ENCODE data around the gene WDFY4.

The WDFY4 gene

DNA sequence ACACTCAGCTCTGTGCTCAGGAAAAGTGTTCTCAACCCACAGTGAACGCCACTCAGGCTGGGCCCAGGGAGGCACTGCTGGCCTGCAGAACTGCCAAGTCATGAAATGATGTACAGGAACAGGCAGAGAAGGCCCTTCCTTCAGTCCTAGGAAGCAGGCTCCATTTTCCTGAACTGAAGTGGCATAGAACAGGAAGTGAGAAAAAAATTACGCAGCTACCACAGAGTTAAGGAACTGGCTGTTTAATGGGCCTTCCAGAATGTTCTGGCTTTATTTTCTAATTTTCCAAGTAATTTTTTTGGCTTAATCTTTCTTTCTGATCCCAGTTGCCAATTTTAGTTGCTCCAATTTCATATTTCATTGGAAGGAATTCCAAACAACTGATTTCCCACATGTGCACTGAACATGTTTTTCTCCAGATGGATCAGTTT, 215.7 kb downstream of the WDFY4 start:
- Histone ChIP-seq H3K4me2 (no peak overlapping the region), H3K9ac (no peak overlapping the region), H3K4me3 (IDR thresholded peaks at IDR 0.05; ENCODE audit: insufficient read depth, low read depth, low read length) (no peak overlapping the region), H3K36me3 (ENCODE audit: insufficient read depth) (no peaks in the 10 kb centered on the region), H3K79me2 (ENCODE audit: insufficient read depth, low read depth) (no peaks in the 10 kb centered on the region), H4K20me1 (ENCODE audit: insufficient read depth) (no peaks in the 10 kb centered on the region), H3K27me3 (ENCODE audit: insufficient read depth, low read depth) (no peaks in the 10 kb centered on the region), H3K4me1 (ENCODE audit: low read depth, poor library complexity, severe bottlenecking) (no peaks in the 10 kb centered on the region), H2AFZ (ENCODE audit: low read depth) (no peak overlapping the region), H3K27ac (no peak overlapping the region)
- TF ChIP-seq, protein P1, sequence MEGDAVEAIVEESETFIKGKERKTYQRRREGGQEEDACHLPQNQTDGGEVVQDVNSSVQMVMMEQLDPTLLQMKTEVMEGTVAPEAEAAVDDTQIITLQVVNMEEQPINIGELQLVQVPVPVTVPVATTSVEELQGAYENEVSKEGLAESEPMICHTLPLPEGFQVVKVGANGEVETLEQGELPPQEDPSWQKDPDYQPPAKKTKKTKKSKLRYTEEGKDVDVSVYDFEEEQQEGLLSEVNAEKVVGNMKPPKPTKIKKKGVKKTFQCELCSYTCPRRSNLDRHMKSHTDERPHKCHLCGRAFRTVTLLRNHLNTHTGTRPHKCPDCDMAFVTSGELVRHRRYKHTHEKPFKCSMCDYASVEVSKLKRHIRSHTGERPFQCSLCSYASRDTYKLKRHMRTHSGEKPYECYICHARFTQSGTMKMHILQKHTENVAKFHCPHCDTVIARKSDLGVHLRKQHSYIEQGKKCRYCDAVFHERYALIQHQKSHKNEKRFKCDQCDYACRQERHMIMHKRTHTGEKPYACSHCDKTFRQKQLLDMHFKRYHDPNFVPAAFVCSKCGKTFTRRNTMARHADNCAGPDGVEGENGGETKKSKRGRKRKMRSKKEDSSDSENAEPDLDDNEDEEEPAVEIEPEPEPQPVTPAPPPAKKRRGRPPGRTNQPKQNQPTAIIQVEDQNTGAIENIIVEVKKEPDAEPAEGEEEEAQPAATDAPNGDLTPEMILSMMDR (conservative IDR thresholded peaks at IDR 0.05; ENCODE audit: low read depth, low read length) = no peak

DNA sequence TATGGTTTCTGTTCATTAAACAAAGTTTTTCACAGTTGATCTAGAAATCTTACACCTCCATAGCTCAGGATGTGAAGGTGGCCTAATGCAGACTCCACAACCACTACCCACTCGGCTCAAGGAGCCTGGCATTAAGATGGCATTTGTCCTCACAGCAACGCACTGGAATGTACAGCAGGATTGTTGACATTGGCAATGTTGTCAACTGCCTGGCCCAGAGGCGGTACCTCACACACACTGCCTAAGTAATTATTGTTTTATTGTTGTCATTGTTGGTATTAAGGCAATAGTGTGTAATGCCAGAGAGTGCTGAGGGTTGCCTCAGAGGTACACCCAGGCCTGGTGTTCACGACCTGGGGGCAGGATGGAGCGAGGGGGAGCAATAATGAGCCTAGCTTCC, 216.6 kb downstream of the WDFY4 start:
- no peaks in the 10 kb centered on the region for H4K20me1 ChIP-seq (ENCODE audit: insufficient read depth)

DNA sequence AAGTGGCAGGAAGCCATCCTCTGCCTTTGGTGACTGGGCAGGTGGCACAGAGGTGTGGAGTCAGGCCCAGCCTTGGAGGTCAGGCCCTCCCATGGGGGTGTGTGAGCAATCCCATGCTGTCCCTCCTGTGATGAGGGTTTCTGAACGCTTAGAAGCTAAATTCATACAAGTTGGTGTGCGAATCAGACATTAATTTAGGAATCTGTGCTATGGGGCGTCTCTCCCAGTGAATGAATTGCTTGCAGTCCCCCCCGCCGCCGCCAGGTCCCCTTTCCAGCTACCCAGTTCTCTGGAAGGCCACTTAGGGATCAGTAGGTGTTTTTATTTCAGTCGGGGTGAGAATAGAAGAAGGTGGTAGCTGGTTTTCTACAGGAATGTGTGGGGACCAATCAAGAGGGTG, 217.4 kb downstream of the WDFY4 start:
- TF ChIP-seq, protein P1 (conservative IDR thresholded peaks at IDR 0.05; ENCODE audit: low read depth, low read length) = no peak
- H3K79me2 ChIP-seq (ENCODE audit: insufficient read depth, low read depth) = no peaks in the 10 kb centered on the region
- no peak overlapping the region for H3K4me3 ChIP-seq (IDR thresholded peaks at IDR 0.05; ENCODE audit: insufficient read depth, low read depth, low read length)
- no peak overlapping the region for H2AFZ ChIP-seq (ENCODE audit: low read depth)
- H3K4me2 ChIP-seq = no peak overlapping the region
- no peaks in the 10 kb centered on the region for H3K27me3 ChIP-seq (ENCODE audit: insufficient read depth, low read depth)
- H3K27ac ChIP-seq = no peak overlapping the region
- H3K36me3 ChIP-seq (ENCODE audit: insufficient read depth) = no peaks in the 10 kb centered on the region
- H3K4me1 ChIP-seq (ENCODE audit: low read depth, poor library complexity, severe bottlenecking) = no peaks in the 10 kb centered on the region
- H4K20me1 ChIP-seq (ENCODE audit: insufficient read depth) = no peaks in the 10 kb centered on the region
- H3K9ac ChIP-seq = no peak overlapping the region

More for the DNA sequence above, 216.6 kb downstream of the WDFY4 start:
- Histone ChIP-seq H3K36me3 (ENCODE audit: insufficient read depth) (no peaks in the 10 kb centered on the region), H3K4me3 (IDR thresholded peaks at IDR 0.05; ENCODE audit: insufficient read depth, low read depth, low read length) (no peak overlapping the region), H3K27me3 (ENCODE audit: insufficient read depth, low read depth) (no peaks in the 10 kb centered on the region), H3K4me2 (no peak overlapping the region), H3K4me1 (ENCODE audit: low read depth, poor library complexity, severe bottlenecking) (no peaks in the 10 kb centered on the region), H2AFZ (ENCODE audit: low read depth) (no peak overlapping the region), H3K9ac (no peak overlapping the region), H3K79me2 (ENCODE audit: insufficient read depth, low read depth) (no peaks in the 10 kb centered on the region), H3K27ac (no peak overlapping the region)
- TF ChIP-seq, protein P1 (conservative IDR thresholded peaks at IDR 0.05; ENCODE audit: low read depth, low read length) = no peak

DNA sequence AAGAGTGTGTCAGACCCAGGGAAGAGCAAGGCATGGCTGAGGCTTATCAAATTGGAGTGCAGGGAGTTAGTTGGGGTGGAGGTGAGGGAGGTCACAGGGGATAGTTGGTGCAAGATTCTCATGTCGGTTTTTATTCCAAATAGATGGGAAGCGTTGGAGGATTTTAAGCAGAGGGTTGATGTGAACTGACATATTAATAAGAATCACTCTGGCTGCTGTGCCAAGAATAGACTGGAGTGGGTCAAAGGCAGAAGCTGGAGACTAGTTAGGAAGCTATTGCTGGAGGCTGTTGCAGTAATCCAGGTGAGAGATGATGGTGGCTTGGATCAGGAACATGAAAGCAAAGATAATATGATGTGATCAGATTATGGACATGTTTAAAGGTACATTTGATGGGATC, 218.5 kb downstream of the WDFY4 start:
- H3K27ac ChIP-seq = no peak overlapping the region
- no peak overlapping the region for H3K9ac ChIP-seq
- no peak overlapping the region for H2AFZ ChIP-seq (ENCODE audit: low read depth)
- H3K4me3 ChIP-seq (IDR thresholded peaks at IDR 0.05; ENCODE audit: insufficient read depth, low read depth, low read length) = no peak overlapping the region
- no peaks in the 10 kb centered on the region for H3K27me3 ChIP-seq (ENCODE audit: insufficient read depth, low read depth)
- no peaks in the 10 kb centered on the region for H3K36me3 ChIP-seq (ENCODE audit: insufficient read depth)
- no peaks in the 10 kb centered on the region for H4K20me1 ChIP-seq (ENCODE audit: insufficient read depth)
- H3K79me2 ChIP-seq (ENCODE audit: insufficient read depth, low read depth) = no peaks in the 10 kb centered on the region
- H3K4me1 ChIP-seq (ENCODE audit: low read depth, poor library complexity, severe bottlenecking) = no peaks in the 10 kb centered on the region
- H3K4me2 ChIP-seq = no peak overlapping the region
- TF ChIP-seq, protein P1 (conservative IDR thresholded peaks at IDR 0.05; ENCODE audit: low read depth, low read length) = no peak

Data from KMS-11 (cell line).